Smooth muscle cell (in vitro differentiated cells): ENCODE measurements around the gene OR2A42. TPM values are rescaled to one million over a fixed set of nuclear protein-coding genes. Genes with fewer than 3 reads are reported as not detected.
"Not testable (repeated sequence)": the region's sequence is repeated elsewhere in the genome, so short reads cannot be mapped to it uniquely, and the experiment has no call there.

ENCODE experiments used
- DNase-seq: peaks from one replicate; lab custom pipeline; 2025; ENCODE audit not compliant: unreplicated experiment; lab: John Stamatoyannopoulos, UW
- H2AFZ ChIP-seq: fragments of 200-600 bp; sonication (generic); 2 replicates; pipeline ENCODE4 v1.6.0; 2016; ENCODE audit warnings: antibody characterized with exemption, low read depth, mild to moderate bottlenecking
- H3F3A ChIP-seq: fragments of 200-600 bp; sonication (generic); 2 replicates; pipeline ENCODE4 v1.6.0; 2017; ENCODE audit warnings: antibody characterized with exemption, low read depth
- H3K27ac ChIP-seq: fragments of 200-600 bp; sonication (generic); 2 replicates; pipeline ENCODE4 v1.5.1; 2016; ENCODE audit warnings: low read depth, mild to moderate bottlenecking
- H3K27me3 ChIP-seq: fragments of 200-600 bp; sonication (generic); 2 replicates; pipeline ENCODE4 v1.6.1; 2016; ENCODE audit warnings: low read depth, mild to moderate bottlenecking
- H3K36me3 ChIP-seq: fragments of 200-600 bp; sonication (generic); 2 replicates; pipeline ENCODE4 v1.5.1; 2016; ENCODE audit warnings: low read depth
- H3K4me1 ChIP-seq: fragments of 200-600 bp; sonication (generic); 2 replicates; pipeline ENCODE4 v1.5.1; 2016; ENCODE audit warnings: low read depth
- H3K4me2 ChIP-seq: fragments of 200-600 bp; sonication (generic); 2 replicates; pipeline ENCODE4 v1.6.0; 2016; ENCODE audit warnings: mild to moderate bottlenecking
- H3K4me3 ChIP-seq: fragments of 200-600 bp; sonication (generic); 2 replicates; pipeline ENCODE4 v1.5.1; 2016; ENCODE audit warnings: mild to moderate bottlenecking
- H3K79me2 ChIP-seq: fragments of 200-600 bp; sonication (generic); 2 replicates; pipeline ENCODE4 v1.6.0; 2016; ENCODE audit warnings: low read depth, mild to moderate bottlenecking
- H3K9ac ChIP-seq: fragments of 200-600 bp; sonication (generic); 2 replicates; pipeline ENCODE4 v1.6.0; 2016; ENCODE audit warnings: low read depth
- H3K9me3 ChIP-seq: fragments of 200-600 bp; sonication (generic); replicated peaks from 2 replicates; pipeline ENCODE4 v1.5.1; 2016; ENCODE audit warnings: low read depth
- H4K20me1 ChIP-seq: fragments of 200-600 bp; sonication (generic); 2 replicates; pipeline ENCODE4 v1.6.0; 2016; ENCODE audit warnings: low read depth
- CTCF ChIP-seq: fragments of 200-600 bp; sonication (generic); IDR thresholded peaks from 2 replicates; pipeline ENCODE4 v1.5.1; 2017; ENCODE audit warnings: borderline replicate concordance, mild to moderate bottlenecking, antibody characterized with exemption; ENCODE audit not compliant: insufficient read depth, poor library complexity, severe bottlenecking
- WGBS: methylation state at CpG from one replicate; pipeline ENCODE4 v1.1.7; 2016; ENCODE audit warnings: low lambda C conversion rate; 5-methylcytosine and 5-hydroxymethylcytosine counted together
- polyA plus RNA-seq: library from polyadenylated mRNA; unstranded; fragments of >200 nt; fragmentation: Nextera tagmentation; extraction: Ambion mirVana; gene quantifications from 2 replicates; pipeline ENCODE4 v1.2.1, GENCODE V29; 2016
- total RNA-seq: library from RNA; depleted of rRNA; stranded (reverse); fragments of >200 nt; gene quantifications from 2 replicates; pipeline ENCODE4 v1.2.3, GENCODE V29; 2014

Gene OR2A42
- total and polyA plus RNA-seq, 2 experiments from 2014 or later = 0.40 TPM; not detected in 1

- not testable (repeated sequence) for H4K20me1 ChIP-seq, H3K27me3 ChIP-seq, H3K9me3 ChIP-seq, H3K4me3 ChIP-seq, DNase-seq, H3K79me2 ChIP-seq, H3K9ac ChIP-seq, H3K27ac ChIP-seq, H2AFZ ChIP-seq, H3K36me3 ChIP-seq, H3F3A ChIP-seq, H3K4me2 ChIP-seq, H3K4me1 ChIP-seq
- 90% methylated on average over 1 of the region's 4 CpGs for WGBS
- peak; percentile 4 for TF ChIP-seq CTCF
These were observed 20.3 kb downstream of the OR2A42 start for GRCh38 chr7:144219149-144219548.

- H3F3A ChIP-seq, H3K4me3 ChIP-seq, H3K79me2 ChIP-seq, H3K27me3 ChIP-seq, H4K20me1 ChIP-seq, H3K9ac ChIP-seq, H3K9me3 ChIP-seq, H3K4me2 ChIP-seq, H3K4me1 ChIP-seq, H3K36me3 ChIP-seq, DNase-seq, H3K27ac ChIP-seq, H2AFZ ChIP-seq: not testable (repeated sequence)
- 100% methylated on average over 1 of the region's 1 CpG for WGBS
These were observed 20.8 kb downstream of the OR2A42 start for GRCh38 chr7:144218581-144218980.

DNA sequence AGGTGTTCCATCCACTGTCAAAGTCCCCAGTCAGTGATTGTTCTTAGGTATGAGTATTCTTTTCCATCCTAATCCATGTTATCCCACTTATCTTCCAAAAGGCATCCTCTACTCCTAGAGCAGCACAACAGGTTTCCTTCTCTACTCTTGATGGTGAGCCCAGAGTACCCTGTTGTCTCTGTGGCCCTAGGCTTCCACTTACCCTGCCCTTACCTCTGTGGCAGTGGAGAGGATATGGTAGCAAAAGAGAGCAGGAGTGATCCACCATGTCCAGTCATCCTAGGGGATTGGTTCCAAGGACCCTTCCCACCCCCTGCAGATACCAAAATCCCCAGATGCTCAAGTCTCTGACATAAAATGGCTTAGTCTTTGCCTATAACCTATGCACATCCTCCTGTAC lies 22.2 kb downstream of the OR2A42 start:
- H3K36me3 ChIP-seq, H3K4me1 ChIP-seq, H3K9me3 ChIP-seq, DNase-seq, H2AFZ ChIP-seq, H3K9ac ChIP-seq, H3K27ac ChIP-seq, H3K4me2 ChIP-seq, H4K20me1 ChIP-seq, H3K4me3 ChIP-seq, H3K27me3 ChIP-seq, H3F3A ChIP-seq, H3K79me2 ChIP-seq: not testable (repeated sequence)

DNA sequence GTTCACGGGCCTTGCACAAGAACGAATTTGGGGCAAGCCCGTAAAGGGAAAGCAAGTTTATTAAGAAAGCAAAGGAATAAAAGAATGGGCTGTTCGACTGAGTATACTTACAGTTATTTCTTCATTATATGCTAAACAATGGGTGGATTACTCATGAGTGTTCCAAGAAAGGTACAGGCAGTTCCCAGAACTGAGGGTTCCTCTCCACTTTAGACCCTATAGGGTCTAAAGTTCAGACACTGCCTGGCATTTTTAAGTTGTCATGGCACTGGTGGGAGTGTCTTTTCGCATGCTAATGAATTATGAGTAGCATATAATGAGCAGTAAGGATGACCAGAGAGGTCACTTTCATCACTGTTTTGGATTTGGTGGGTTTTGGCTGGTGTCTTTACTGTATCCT lies 34.1 kb downstream of the OR2A42 start:
- not testable (repeated sequence) for H4K20me1 ChIP-seq, H3K9ac ChIP-seq, H3K4me1 ChIP-seq, H3K79me2 ChIP-seq, DNase-seq, H3K9me3 ChIP-seq, H3K4me3 ChIP-seq, H3K27ac ChIP-seq, H3K36me3 ChIP-seq, H3K27me3 ChIP-seq, H3F3A ChIP-seq, H3K4me2 ChIP-seq, H2AFZ ChIP-seq
- WGBS = no CpG with 5 or more reads among the region's 5 CpGs

GRCh38 chr7:144203086-144203485 lies 36.3 kb downstream of the OR2A42 start:
- not testable (repeated sequence) for H3K9me3 ChIP-seq, H3K36me3 ChIP-seq, H3K27ac ChIP-seq, H3K4me1 ChIP-seq, H3K79me2 ChIP-seq, DNase-seq, H3K4me2 ChIP-seq, H4K20me1 ChIP-seq, H3K9ac ChIP-seq, H3F3A ChIP-seq, H2AFZ ChIP-seq, H3K4me3 ChIP-seq, H3K27me3 ChIP-seq
- WGBS = no CpG with 5 or more reads among the region's 3 CpGs

DNA sequence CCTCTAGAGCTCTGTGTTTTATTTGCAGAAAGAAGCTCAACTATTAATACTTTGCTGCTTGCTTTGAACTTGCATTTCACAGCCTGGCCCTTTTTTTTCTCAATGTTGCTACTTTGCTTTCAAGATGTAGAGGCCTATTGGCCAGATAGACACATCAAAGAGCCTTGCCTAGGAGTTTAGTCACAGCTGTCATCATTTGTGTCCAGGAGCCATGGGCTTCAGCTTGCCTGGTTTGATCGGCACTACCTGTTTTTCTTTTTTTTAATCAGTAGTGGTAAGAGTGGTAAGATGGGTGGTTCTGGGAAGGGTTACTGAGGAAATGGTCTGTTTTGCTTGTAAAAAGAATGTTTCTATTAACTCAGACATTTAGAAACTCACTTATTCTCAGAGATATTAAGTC lies 37.4 kb downstream of the OR2A42 start:
- H2AFZ ChIP-seq, H3K36me3 ChIP-seq, H3K4me3 ChIP-seq, H3K4me1 ChIP-seq, H4K20me1 ChIP-seq, H3K9ac ChIP-seq, DNase-seq, H3K79me2 ChIP-seq, H3F3A ChIP-seq, H3K27me3 ChIP-seq, H3K4me2 ChIP-seq, H3K27ac ChIP-seq, H3K9me3 ChIP-seq: not testable (repeated sequence)
- no CpG with 5 or more reads among the region's 1 CpG for WGBS

GRCh38 chr7:144198934-144199333 lies 40.5 kb downstream of the OR2A42 start:
- DNase-seq, H3K36me3 ChIP-seq, H3K4me3 ChIP-seq, H3F3A ChIP-seq, H3K9me3 ChIP-seq, H3K27me3 ChIP-seq, H3K9ac ChIP-seq, H3K27ac ChIP-seq, H2AFZ ChIP-seq, H3K4me1 ChIP-seq, H4K20me1 ChIP-seq, H3K79me2 ChIP-seq, H3K4me2 ChIP-seq: not testable (repeated sequence)
- 68% methylated on average over 3 of the region's 4 CpGs for WGBS

GRCh38 chr7:144195212-144195872 lies 44.1 kb downstream of the OR2A42 start, which contains the start of gene ARHGEF35:
ARHGEF35 (minus strand) TSS chr7:144195833; CDS start chr7:144188383, 7,450 bp downstream.
- not testable (repeated sequence) for H3K27me3 ChIP-seq, H2AFZ ChIP-seq, H3F3A ChIP-seq, H4K20me1 ChIP-seq, H3K4me1 ChIP-seq, H3K79me2 ChIP-seq, H3K9me3 ChIP-seq, H3K36me3 ChIP-seq, H3K9ac ChIP-seq, H3K27ac ChIP-seq, DNase-seq, H3K4me2 ChIP-seq
- no CpG with 5 or more reads among the region's 51 CpGs for WGBS
- peak within 1 kb of the TSS; percentile 44 for H3K4me3 ChIP-seq
